KBM-7 (cell line): ENCODE data around the gene OTOL1.
"Not testable (repeated sequence)": the region's sequence is repeated elsewhere in the genome, so short reads cannot be mapped to it uniquely, and the experiment has no call there.

Experiments used
- DNase-seq: peaks from one replicate; pipeline ENCODE4 v3.0.0-alpha.2; 2015
- in situ Hi-C: fragments of 300-500 bp; cut with MboI; formaldehyde crosslinking; loops from 2 replicates; pipeline ENCODE4 v1.14.3; 2020; ENCODE audit warnings: low sequenced_read_pairs, low pct_unique_long_range_greater_than_20kb, mixed read lengths

OTOL1 gene

DNA sequence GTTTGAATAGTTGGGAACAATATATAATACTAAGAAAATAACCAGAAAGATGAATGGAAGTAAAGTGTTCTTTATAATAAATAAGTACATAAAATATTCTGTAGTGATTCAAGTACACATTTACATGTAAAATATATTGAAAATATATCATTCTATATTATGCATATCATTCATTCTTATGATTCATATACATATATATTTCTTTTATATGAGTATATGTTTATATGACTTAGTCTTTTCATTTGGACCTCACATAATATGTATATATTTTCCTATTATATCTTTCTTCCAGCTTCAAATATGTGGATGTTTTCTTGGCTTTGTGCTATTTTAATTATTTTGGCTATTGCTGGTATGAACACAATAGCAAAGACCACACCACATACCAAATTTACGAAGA is at the start of gene OTOL1:
Gene OTOL1 (plus strand): TSS at position 301 of the 400 bp plus-strand sequence. CDS start 0 bp downstream, at position 301.
- DNase-seq = no peak
- in situ Hi-C loops = no loop called here

DNA sequence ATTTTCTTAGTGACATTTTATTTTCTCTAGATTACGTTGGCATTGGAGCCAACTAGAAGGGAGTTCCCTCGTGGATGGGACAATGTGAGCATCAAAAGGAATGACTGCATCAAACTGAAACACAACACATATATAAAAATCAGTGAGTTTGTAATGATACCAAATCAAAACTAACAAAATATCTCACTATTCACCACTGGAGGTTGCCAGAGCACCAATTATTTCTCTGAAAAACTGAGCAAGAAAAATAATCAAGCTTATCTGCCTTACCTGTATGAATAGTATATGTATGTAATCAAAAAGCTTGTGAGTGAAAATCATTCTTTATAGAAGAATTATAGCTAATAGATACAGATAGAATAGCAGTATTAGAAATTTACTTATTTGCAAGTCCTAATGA is 46.8 kb upstream of the OTOL1 start:
- no peak for DNase-seq
- in situ Hi-C loops = no loop called here

DNA sequence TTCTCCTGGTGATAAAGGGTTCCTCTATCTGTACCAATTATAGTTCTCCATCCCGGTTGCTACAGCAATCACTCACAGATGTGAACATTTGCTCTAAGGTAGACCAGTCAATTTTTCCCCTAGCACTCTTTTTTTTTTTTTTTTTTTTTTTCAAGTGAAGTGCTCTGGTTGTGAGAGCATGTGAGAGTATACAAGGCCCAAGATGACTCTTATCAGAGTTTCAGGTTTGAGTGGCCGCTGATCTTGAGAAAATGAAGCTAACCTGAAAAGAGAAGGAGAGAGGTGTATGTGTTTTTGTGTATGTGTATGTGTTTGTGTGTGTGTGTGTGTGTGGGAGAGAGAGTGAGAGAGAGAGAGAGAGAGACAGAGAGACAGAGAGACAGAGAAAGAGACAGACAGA is 44.4 kb upstream of the OTOL1 start:
- in situ Hi-C loops = no loop called here
- DNase-seq = no peak

DNA sequence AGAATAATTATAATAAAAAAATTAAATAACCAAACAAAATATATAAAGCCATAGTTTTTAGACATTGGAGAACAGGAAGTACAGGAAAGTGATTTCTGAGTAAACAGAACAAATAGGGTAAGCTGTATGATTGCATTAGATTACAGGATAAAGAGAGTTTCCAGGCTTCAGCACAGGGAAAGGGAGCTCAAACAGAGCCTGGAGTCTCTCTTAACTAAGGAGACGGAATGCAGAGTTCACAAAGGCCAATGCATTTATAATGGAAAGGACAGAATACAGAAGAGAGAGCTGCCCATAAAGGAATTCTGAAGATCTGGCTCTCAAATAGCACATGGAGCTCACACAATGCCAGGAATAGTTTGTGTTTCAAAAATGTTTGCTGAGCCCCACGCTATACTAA is 42.0 kb upstream of the OTOL1 start:
- DNase-seq = no peak
- in situ Hi-C loops = no loop called here

DNA sequence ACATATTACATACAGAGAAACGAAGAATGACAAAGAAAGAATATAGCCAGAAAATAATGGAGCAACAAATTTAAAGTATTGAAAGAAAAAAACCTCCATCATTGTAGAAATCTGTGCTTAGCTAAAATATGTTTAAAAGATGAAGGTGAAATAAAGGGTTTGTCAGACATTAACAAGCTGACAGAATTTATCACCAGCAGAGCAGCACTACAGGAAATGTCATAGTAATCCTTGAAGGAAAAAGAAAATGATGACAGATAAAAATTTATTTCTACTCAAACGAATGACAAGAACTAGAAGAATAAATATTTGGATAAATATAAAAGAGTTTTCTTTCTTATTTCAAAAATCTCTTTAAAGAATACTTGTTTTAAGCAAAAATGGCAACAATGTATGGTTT is 40.6 kb upstream of the OTOL1 start:
- in situ Hi-C loops = no loop called here
- DNase-seq = no peak

DNA sequence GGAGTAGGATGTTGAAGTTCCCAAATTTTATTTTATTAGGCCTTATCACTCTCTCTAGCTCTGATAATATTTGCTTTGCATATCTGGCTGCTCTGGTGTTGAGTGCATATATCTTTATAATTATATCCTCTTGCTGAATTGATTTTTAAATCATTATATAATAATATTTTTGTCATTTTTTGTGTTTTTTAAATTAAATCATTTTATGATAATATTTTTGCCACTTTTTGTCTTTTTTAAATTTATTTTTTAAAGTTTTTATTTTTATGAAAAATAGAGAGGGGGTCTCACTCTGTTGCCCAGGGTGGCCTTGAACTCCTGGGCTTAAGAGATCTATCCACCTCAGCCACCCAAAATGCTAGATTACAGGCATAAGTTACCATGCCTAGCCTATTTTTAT is 34.5 kb upstream of the OTOL1 start:
- in situ Hi-C loops = no loop called here

DNA sequence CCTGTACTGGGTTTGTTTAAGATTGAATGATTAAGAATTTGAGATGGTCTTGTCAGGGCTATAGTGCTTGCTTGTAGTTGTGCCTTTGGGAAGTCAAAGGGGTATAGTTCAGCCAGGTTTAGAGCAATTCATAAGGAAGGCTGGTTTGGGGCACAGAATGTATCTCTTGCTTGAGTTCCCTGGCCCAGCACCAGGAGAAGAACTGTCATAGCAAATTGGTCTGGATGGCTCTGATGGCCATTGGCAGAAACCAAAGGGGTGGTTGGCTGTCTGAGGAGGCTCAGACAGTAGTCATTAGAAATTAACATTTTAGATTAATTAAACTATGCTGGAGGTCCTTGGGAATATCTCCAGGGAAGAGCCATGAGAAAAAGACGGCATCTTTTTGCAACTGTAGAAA is 25.4 kb upstream of the OTOL1 start:
- in situ Hi-C loops = no loop called here
- no peak for DNase-seq

More for the DNA sequence above, 34.5 kb upstream of the OTOL1 start:
- DNase-seq = no peak

DNA sequence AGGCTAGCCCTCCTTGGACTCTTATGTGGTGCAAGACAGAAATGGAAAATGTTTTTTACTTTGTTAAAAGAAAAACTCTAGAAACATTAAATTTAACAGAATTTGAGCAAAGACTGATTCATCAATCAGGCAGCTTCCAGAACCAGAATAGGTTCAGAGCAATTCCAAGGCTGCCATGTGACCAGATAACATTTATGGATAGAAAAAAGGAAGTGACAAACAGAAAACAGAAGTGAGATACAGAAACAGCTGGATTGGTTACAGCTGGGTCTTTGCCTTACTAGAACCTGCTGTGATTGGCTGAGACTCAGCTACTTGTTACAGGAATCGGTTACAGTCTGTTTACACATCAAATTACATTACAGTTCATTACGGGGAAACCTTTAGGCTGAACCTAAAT is 22.5 kb upstream of the OTOL1 start:
- peak; percentile 29 for DNase-seq
- in situ Hi-C loops = no loop called here

DNA sequence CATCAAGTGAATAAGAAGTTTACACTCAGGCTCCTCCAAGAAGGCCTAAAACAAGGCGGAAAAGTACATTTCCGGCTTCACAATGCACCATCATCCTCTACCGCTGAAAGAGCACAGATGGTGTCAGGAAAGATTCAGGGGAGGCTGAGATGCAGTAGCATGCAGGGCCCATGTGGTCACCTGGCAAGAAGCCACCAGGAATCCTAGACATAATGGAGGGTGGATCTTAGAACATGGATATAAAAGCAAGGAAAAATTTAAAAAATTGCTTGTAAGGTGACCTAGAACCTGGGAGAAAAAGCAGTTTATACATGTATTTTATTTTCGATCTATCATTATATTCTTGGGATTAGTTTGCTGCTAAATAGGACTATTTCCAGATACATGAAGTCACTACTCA is 21.9 kb upstream of the OTOL1 start:
- no peak for DNase-seq
- in situ Hi-C loops = no loop called here

DNA sequence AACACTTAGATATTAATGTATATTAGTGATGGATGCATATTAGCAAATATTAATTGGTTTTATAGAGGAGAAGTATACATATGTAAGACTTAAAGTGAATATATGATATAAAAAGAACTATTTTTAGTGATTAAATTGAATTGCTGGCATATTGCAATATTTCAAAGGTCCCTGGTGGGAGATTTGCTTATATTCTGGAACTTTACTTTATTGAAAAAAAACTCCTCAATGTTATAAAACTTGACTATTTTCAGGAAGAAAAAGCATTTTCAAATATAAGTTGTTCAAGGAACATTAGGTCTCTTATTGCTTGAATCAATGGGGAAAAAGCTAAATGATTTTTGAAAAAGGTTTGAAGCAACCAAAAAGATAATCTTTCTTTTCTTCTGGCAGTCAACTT is 21.4 kb upstream of the OTOL1 start:
- DNase-seq = no peak
- in situ Hi-C loops = no loop called here

DNA sequence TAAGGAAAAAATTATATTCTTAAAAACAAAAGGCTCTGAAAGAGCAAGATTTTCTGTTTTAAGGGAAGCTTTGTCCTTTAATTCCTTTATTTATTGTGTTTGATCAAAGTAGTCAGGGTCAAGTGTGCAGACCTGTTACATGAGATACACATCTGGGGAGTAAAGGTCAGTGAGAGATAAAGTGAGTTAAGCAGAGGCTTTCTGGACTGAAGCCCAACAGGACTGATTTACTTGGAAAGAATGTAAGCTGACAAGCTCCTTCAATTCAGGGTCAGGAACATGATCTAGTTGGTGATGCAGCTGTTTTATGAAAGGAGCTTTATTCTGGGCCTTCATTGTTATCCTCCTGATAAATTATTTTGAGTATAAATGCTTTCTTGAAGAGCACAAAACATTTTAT is 20.7 kb upstream of the OTOL1 start:
- no peak for DNase-seq
- in situ Hi-C loops = no loop called here

DNA sequence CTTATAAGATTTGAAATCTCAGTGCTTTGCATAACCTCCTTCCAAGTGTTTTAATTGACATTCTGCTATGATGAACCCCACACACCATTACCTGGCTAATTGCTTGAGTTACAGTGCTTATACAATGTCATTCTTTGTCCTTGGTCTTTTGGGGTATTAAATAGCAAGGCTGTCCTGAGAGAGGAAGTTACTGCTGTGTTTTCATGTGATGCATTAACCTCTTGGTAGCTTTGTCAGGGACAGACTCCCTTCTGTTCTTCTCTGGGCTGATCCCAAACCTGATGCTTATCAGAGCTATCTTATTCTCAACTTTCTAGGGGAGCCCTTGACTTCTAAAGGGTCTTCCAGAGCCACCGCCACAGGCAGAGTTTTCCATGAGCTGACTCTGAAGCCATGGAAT is 12.4 kb upstream of the OTOL1 start:
- in situ Hi-C loops = no loop called here
- no peak for DNase-seq

DNA sequence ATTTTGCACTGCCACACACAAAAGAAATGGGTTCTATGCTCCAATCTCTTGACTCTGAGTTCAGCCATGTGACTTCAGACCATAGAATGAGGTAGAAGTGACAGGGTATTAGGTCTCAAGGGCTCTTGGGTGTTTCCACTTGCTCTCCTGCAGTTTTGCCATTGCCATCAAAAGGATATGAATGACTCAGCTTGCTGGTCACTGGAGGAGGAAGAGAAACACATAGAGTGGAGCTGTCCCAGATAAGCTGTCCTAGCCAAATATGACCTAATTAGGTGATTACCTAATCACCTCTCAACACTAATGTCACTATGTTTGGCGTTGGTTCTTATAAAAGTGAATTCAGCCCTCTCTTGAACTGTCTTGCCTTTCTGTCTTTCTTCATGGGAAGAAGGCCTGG is 8.3 kb upstream of the OTOL1 start:
- DNase-seq, in situ Hi-C loops: not testable (repeated sequence)

DNA sequence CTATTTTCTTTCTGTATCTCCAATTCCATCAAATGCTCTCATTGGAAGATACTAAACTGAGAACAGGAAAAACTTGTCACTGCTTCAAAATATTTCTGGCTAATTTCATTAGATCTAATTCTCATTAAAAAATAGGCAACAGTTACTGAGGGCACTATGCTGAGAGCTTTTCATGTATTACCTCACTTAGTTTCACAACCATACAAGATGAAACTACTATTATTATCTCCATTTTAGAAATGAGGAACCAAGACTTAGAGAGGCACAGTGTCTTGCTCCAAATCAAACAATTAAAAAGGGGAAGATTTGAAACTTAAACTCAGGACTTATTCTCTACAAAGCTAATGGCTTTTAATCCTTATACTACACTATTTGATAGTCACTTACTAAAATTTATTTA is 7.2 kb upstream of the OTOL1 start:
- in situ Hi-C loops = no loop called here

DNA sequence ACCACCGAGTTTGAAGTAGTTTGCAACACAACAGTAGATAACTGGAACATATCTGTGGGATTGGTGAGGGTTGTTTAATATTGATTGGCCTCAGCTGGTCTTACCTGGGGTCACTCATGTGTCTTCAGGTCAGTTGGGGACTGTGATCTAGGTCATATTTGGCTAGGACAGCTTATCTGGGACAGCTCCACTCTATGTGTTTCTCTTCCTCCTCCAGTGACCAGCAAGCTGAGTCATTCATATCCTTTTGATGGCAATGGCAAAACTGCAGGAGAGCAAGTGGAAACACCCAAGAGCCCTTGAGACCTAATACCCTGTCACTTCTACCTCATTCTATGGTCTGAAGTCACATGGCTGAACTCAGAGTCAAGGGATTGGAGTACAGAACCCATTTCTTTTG is 5.8 kb upstream of the OTOL1 start:
- in situ Hi-C loops, DNase-seq: not testable (repeated sequence)

More for the DNA sequence above, 7.2 kb upstream of the OTOL1 start:
- peak; percentile 6 for DNase-seq

DNA sequence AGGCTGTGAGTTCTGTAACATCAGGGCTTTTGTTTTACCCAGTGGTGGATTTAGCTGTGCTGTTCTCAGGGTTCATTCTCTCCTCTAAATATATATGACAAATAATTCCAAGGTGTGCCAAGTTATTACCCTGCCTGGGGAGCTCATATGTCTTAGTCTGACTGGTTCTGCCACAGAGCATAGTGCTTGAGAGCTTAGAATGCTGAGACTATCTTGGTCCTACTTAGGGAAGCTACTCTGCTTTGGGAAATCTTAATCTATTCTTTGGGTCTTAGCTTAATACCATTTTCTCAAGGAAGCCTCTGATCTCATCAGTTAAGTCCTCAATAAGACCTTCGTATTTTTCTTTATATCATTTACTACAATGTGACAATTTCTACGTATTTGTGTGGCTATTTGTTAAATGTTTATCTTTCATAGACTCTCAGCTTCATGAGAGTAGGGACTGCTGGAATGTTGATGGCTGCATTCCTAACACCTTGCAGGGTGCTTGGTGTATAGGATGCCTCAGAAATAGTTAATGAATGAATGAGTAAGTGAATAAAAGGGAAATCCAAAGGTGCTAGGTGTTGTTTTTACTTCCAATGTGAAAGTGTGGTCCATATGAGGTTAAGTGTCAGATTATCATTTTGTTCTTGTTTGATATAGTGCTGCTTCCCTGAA is 1.8 kb downstream of the OTOL1 start:
- in situ Hi-C loops = no loop called here
- DNase-seq = no peak

DNA sequence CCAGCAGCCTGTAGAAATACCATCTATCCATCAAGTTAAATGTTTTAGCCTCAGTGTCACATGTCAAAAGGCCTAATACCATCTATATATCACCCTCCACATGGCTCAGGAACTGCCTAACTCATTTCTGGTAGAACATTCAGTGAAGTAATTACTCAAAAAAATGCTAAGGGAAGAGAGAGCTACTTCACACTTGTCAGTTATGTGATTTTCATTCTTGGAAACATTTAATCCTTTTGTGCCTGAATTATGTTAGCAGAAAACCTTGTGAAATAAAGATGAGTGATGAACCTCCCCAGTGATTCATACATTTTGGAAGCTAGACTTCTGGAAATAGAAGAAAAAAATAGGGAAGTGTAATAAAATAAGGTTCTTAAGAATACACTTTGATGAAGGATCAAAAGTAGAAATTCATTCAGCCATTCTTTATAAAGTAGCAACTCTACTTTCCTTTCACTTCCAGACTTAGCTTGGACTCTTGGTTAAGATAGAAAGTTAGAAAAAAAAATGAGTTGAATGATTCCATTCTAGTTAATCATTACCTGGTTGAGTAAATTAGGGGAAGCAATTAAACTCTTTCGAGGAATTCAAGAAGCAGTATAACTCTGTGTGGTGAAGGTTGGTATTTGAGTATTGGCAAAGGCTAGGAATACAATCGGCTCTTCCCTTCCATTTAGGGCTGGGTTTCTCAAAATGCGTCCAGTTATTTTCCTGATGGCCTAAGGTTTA is 3.6 kb downstream of the OTOL1 start:
- in situ Hi-C loops = no loop called here

DNA sequence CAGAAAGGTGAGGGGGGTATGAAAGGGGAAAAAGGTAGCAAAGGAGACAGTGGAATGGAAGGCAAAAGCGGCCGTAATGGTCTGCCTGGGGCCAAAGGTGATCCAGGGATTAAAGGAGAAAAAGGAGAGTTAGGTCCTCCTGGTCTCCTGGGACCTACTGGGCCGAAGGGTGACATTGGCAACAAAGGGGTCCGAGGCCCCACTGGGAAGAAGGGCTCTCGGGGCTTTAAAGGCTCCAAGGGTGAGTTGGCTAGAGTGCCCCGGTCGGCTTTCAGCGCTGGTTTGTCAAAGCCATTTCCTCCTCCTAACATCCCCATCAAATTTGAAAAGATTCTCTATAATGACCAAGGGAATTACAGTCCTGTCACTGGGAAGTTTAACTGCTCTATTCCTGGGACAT is 6.7 kb downstream of the OTOL1 start:
- in situ Hi-C loops = no loop called here

More for the DNA sequence above, 3.6 kb downstream of the OTOL1 start:
- DNase-seq = no peak

DNA sequence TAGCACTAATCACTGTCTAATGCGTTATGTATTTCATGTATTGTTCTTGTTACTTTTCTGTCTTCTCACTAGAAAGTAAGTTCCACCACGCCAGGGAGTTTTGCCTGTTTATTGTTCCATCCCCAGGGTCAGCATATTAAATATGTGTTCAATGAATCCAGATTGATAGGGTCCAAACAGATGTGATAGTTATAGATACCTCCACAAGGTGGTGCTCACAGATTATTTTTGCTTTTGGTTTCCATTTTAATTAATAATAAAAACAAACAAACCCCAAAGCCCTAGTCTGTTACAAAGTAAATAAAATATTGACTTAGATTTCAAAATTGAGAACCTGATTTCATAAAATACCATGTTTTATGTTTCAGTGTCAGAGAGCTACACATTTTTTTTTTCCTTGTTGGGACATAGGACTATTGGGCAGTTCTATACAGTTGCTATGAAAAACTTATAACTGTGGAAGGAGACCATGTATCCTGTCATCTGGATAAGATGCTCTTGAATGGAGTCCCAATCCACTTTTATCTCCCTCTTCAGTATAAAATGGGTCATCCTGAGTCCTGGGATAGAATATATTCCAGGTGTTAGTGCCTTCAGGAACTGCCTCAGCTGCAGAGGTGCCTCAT is 12.4 kb downstream of the OTOL1 start:
- in situ Hi-C loops = no loop called here
- DNase-seq = peak; percentile 25

More for the DNA sequence above, 6.7 kb downstream of the OTOL1 start:
- DNase-seq = no peak

DNA sequence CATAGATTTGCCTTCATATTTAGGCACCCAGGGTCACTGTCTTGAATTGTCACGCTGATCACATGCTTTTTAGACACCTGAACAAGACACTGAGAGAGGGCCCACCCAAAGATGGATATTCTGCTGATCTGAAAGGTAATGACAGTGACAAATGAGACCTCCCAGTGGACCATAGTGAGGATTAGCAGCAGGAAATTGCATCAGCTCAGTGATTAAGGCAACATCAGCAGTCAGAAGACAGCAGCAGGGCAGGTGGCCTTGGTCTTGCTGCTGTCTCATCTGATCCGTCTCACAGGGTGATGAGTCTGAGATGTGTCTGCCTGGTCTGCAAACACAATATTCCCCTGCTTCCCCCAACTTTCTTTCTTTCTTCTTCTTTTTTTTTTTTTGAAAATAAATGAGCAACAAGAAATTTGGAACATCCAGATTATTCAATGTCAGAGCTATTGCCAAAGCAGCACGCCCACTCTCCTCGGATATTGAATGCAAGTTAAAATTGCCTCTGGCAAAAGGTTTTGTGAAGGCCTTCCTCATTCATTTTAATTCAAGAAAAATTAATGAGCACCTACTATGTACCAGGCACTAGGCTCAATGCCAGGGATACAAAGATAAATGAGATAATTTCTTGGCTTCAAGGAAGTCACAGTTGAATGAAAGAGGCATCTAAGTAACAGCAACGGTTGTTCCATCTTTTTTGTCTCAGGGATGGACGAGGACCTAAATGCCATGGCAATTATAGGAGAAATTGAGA is 14.1 kb downstream of the OTOL1 start:
- no peak for DNase-seq
- in situ Hi-C loops = no loop called here
